Lower leg skin (tissue), 3 donors: ENCODE data around the gene C14orf93.

Experiments
- CTCF ChIP-seq, 3 donors: fragments of 450-650 bp; IDR thresholded peaks; one replicate each; pipeline ENCODE4 v1.5.1; 2016; ENCODE audit warnings: antibody characterized with exemption in 3 of 3, mild to moderate bottlenecking in 3 of 3, moderate library complexity in 2 of 3
- POLR2A ChIP-seq, 2 donors: fragments of 450-650 bp; IDR thresholded peaks; one replicate each; pipeline ENCODE4 v1.6.1; 2016 to 2017; ENCODE audit warnings: antibody characterized with exemption in 2 of 2, mild to moderate bottlenecking in 1 of 2, moderate library complexity in 1 of 2

- TF ChIP-seq CTCF (IDR thresholded peaks at IDR 0.05) (no peak), POLR2A (IDR thresholded peaks at IDR 0.05) (no peak)
These were observed 23.3 kb upstream of the C14orf93 start for GRCh38 chr14:23033251-23033727.
